NCI-H2171 treated with DMSO at 0.1 percent for 48 hours (cell line): ENCODE data around the gene XPC.
"Not testable (repeated sequence)": the region's sequence is repeated elsewhere in the genome, so short reads cannot be mapped to it uniquely, and the experiment has no call there.

Experiments used
- DNase-seq: peaks from one replicate; lab custom pipeline; 2025; lab: John Stamatoyannopoulos, UW

Gene XPC

DNA sequence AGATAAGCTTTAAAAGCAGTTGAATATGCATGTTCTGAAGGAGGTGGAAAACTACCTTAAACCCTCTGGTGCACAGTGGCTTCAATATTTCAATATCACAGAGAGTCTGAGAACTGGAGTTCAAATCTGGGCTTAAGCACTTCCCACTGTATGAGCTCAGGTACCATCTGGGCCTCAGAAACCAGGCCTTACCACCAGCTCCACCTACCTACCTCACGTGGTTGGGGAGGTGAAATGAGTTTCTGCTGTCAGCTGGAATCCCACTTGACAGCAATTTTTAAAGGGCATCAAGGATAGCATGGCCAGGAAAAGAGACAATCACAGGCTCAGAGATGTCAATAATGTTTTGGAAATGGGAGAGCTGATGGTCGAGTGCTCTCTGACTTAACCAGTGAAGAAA is 58.8 kb downstream of the XPC start:
- no peak for DNase-seq

DNA sequence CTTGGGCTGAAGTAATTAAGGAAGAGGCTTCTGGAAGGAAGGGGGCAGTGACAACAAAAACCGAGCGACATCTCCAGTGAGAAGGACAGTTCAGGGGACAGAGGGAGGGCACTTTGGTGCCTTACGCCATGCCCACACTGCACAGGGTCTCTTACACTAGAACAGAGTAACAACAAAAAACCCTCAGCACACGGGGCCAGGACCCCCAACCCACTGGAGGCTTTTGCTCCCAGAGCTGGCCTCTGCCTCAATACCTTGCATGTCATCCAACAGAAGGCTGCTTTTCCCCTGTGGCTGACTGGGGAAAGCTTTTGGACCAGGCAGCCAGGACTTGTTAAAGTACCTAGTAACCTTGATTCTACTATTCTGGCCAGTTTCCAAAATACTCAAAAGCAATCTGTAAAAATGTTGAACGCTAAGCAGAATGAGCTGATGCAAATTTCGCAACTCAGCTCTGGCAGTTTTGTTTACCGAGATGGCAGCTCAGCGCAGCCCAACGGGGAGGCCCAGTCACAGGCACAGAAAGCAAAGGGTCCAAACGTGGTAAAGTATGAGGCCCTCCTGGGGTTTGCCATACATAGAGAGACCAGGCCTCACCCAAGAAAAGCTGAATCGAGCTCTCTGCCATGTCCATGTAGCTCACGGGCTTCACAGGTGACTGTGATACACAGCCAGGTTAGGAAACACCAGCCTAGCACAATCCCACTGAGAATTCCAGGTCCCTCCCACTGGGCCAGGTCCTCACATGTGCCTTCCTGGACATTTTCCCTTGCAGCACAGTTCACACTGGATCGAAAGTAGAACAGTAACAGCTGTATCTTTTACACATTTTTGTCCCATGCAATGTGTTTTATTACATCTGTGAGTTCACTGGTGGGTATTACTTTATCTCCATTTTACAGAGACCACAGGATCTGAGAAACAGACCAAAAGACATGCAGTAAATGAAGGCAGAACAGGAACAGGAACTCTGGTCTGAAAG is 59.7 kb downstream of the XPC start:
- no peak for DNase-seq

DNA sequence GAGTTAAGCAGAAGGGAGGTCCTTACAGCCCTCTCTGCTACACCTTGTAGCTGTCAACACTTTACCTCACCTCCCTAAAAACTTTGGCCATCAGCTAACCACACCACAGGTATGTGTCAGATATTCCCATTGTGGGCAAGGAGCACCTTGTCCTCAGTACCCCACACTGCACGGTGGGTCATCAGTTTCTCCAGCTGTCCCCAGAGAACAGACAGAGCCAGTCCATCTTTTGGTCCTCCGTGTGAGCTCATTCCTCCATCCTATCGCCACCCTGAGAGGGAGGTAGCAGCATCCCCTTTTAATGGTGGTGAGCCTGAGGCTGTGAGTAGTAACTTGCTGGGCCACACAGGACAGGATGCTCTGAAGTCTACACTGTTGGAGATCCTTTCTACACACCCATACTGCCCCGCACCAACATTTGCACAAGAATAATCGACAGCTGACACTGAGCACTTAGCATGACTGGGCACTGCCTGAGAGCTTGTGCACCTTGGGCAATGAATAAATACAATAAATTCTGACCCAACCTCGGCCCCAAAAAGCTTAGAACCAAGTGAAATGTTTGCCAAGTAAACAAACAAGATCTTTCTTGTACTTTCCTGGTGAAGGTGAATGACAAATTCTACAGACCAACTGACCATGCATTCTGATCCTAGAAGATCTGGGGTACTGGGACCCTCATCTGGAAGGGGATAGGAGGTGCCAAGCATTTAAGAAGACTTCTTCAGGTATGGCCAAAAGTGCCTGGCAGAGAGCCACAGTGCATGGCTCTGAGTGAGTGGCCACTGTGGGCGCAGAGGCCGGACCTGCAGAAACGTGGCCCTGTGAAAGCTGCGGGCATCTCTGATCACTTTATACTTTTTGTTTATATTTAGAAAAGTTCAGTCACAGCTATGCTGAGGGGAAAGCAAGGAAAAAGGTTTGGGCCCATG is 60.7 kb downstream of the XPC start:
- DNase-seq = no peak

DNA sequence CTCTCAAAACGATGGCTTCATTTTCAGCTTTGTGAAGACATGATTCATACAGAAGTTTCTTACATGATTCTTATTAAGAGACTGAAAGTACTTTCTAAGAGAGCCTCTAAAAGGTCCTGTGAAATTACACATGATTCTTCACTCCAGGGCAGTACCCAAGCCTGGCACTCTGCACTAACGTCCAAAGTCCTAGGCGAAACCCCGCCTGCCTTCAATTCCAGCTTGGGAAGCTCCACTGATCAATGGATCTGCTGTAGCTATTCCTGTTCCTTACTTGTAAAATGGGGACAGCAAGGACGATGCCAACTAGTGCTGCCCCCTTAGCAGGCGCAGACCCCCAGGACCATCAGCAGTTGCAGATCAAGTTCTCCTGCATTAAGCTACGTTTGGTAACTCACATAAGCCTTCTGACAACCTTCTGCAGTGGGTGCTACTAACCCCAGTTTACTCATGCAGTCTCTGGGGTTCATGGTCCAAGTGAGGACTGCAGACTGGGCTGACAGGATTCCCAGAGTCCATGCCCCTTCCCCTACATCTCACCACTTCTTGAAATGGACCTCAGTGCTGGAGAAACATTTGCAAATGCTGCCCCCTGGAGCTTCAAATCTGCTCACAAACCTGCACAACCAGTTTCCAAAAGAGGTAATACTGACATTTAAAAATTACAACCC is 64.3 kb downstream of the XPC start:
- no peak for DNase-seq

DNA sequence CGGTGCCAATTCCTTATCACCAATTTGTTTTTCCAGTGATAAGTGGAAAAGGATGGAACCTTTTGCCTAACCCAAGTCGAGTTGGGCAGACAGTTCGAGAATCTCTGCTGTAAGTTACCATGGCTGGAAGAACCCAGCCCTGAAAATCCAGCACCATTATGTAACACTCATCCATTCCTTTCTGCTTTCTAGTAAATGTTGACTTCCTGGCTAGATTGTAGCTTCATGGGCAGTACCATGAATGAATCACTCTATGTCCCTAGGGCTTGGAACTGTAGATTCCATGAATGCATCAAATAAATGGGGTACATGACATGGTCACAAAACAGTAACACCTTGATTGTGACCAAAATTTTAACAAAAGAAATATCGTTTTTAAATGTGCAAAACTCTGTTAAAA is 67.7 kb downstream of the XPC start:
- DNase-seq = no peak

DNA sequence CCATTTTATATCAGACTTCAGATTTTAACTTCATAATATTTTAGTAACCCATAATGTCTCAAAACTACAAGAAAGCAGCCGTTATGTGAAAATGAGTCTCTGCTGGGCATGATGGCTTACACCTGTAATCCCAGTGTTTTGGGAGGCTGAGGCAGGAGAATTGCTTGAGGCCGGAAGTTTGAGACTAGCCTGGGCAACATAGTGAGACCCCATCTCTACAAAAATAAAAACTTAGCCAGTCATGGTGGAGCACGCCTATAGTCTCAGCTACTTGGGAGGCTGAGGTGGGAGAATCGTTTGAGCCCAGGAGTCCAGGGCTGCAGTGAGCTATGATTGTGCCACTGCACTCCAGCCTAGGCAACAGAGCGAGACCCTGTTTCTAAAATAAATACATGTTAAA is 68.6 kb downstream of the XPC start:
- DNase-seq = not testable (repeated sequence)

DNA sequence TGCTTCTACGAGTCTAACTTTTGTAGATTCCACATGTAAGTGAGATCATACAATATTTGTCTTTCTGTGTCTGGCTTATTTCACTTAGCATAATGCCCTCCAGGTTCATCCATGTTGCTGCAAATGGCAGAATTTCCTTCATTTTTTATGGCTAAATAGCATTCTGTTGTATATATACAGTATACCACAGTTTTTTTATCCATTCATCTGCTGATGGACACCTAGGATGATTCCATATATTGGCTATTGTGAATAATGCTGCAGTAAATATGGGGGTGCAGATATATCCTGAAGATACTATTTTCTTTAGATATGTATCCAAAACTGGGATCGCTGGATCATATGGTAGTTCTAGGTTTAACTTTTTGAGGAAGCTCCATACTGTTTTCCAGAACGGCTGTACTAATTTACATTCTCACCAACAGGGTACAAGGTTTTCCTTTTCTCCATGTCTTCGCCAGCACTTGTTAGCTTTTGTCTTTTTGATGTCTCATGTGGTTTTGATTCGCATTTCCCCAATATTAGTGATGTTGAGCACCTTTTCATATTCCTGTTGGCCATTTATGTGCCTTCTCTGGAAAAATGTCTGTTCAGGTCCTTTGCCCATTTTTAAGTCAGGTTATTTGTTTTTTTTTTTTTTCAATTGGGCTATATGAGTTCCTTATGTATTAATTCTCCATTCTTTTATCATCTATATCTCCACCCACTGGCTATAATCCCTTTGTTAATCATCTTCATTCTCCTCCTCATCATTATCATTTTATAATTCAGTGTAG is 80.6 kb downstream of the XPC start:
- no peak for DNase-seq

DNA sequence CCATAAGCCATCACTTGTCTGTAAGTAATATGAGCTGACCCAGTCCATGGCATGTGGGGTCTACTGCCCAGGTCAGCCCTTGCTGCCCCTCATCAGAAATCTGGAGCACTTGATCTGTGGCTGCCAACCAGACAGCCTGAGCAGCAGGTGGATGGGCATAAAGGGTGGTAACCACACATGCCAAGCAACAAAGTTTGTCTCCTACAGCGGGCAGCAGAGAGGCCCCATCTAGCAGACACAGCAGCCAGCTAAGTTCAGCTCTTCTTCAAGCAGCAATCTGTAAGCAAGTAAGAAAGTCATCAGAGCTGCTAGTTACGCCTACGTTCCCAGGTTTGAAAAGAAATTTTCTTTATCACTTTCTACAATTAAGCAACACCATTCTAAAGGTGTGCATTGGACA is 81.7 kb downstream of the XPC start:
- no peak for DNase-seq
